GM10847 (cell line): Measurements from ENCODE around the gene SEC23B.

Experiments
- POLR2A ChIP-seq: IDR thresholded peaks from 2 replicates; pipeline ENCODE4 v1.6.1; 2011; ENCODE audit not compliant: insufficient read length; ENCODE audit errors: extremely low read depth

Gene SEC23B

DNA sequence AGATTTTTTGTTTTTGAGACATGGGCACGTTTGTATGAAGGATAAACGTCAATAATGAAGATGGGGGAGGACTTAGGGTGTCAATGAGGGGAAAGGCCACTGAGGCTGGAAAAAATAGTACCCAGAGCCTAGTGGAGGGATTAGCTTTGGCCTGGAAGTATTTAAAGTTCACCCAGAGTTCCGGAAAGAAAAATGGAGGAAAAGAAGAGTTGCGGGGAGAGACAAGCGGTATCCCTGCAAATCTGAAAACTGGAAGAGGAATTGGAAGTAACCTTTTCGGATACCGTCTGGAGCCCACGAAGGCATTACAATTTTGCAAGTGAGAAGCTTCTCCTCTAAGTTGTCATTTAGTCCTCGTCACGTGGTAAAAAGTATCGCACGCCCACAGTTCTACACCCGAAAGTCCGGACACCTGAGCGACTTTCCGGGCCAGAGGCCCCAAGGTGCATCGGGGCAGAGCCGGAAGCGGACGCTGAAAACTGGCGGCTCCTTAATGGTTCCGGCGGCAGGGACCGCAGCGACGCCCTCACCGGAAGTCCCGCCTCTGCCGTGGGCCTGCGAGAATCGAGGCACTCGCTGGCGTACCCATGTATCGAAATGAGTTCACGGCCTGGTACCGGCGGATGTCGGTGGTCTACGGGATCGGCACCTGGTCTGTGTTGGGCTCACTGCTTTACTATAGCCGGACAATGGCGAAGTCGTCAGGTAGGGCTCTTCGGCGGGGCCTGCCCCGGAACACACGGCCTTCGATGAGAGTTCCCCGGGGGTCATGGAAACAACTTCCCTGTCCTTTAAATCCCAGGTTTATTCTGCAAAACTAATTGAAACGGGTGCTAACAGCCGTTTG lies 59.4 kb downstream of the SEC23B start, which contains the start of gene SMIM26:
SMIM26 (plus strand) TSS at position 541 of the 847 bp plus-strand sequence; CDS start at position 588, 47 bp downstream.
- TF ChIP-seq POLR2A, result peak; percentile 83

GRCh38 chr20:18567739-18568091 lies 60.0 kb downstream of the SEC23B start:
- no peak for TF ChIP-seq POLR2A

DNA sequence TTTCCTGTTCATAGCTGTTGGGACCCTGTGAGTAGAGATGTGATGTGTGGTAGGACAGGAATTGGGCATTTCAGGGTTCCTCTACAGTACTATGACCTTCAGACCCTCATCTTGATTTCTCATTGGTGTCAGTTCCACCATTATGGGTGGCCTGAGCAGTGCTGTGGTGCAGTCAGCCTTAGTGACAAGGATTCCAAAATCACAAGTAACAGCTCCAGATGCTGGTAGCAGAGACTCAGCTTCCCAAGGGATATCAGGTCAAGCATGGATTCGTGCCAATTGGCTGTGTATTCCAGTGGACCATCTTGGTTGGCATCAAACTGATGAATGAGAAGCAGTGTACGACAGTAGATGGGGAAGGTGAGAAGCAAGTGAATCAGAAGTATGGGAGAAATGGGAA lies 63.3 kb downstream of the SEC23B start:
- no peak for TF ChIP-seq POLR2A

- no peak for TF ChIP-seq POLR2A
These were observed 63.8 kb downstream of the SEC23B start for GRCh38 chr20:18571578-18571977.

DNA sequence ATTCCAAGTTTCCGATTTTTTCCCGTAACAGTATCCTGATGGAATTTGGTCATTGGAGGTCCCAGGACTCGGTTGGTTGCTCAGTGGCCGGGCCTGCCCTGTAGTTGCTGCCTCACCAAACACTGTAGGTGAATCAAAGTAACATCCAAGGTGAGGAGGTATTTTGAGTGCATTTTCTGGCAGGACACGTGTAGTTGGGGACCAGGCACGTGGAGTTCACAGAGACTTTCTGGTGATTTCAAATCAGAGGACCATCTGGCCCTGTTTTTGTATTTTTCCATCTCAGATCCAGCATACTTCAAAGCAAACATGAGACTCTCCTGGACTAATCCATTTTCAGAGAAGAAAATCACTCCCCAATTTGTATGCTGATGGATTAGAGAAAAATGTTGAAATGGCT lies 70.2 kb downstream of the SEC23B start:
- no peak for TF ChIP-seq POLR2A

DNA sequence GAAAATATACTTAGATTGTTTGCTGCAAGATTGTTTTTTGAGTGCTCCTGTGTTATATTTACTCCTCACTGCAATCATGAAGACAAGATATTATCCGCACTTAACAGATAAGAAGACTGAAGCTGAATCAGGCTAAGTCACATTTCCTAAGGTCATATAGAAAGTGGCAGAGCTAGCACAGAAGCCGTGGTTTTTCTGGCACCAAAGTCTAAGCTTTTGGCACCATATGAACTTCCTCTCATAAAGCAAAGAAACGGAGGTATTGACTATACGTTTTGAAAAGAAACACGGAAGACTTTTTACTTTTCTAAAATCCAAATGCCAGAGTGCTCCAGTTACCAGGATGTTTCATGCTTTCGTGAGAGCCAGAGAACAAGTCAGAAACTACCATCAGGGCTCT lies 70.8 kb downstream of the SEC23B start:
- TF ChIP-seq POLR2A, result no peak

- no peak for TF ChIP-seq POLR2A
These were observed 72.3 kb downstream of the SEC23B start for GRCh38 chr20:18580012-18580411.

GRCh38 chr20:18585134-18585533 lies 77.4 kb downstream of the SEC23B start:
- no peak for TF ChIP-seq POLR2A

GRCh38 chr20:18587665-18588573 lies 80.2 kb downstream of the SEC23B start, which contains the start of gene DTD1:
Gene DTD1 (plus strand): TSS chr20:18588054. CDS start chr20:18588073, 19 bp downstream.
- TF ChIP-seq POLR2A, result no peak

GRCh38 chr20:18588574-18588933 lies 80.8 kb downstream of the SEC23B start:
- TF ChIP-seq POLR2A, result no peak

- TF ChIP-seq POLR2A, result no peak
These were observed 82.4 kb downstream of the SEC23B start for GRCh38 chr20:18589941-18590674.

GRCh38 chr20:18596270-18596669 lies 88.5 kb downstream of the SEC23B start:
- TF ChIP-seq POLR2A, result no peak

- TF ChIP-seq POLR2A, result no peak
These were observed 102.0 kb downstream of the SEC23B start for GRCh38 chr20:18609741-18610140.
